A549 (cell line): Measurements from ENCODE around the gene XBP1. TPM values are rescaled to one million over a fixed set of nuclear protein-coding genes. Genes with fewer than 3 reads are reported as not detected.
"Not testable (repeated sequence)": the region's sequence is repeated elsewhere in the genome, so short reads cannot be mapped to it uniquely, and the experiment has no call there.

ENCODE experiments used
- ATAC-seq, 2 experiments: fragments of 200-7000 bp in 1 of 2; fragments of >200 bp in 1 of 2; cut with Nextera tagmentation in 1 of 2; cut with Tn5 transposase in 1 of 2; 3 replicates each; pipeline versions ENCODE4 v1.8.0 to v1.9.1; 2018 to 2020; ENCODE audit warnings: mild to moderate bottlenecking in 1 of 2, moderate library complexity in 1 of 2
- CTCF ChIA-PET: fragments of 300-600 bp; sonication (Branson Sonifier 250); formaldehyde crosslinking; extraction: SDS; loops from one replicate; lab custom pipeline; 2021; ENCODE audit warnings: antibody characterized with exemption, inconsistent platforms; lab: Yijun Ruan, JAX
- POLR2A ChIA-PET: fragments of 350-600 bp; formaldehyde crosslinking; extraction: SDS; loops from one replicate; lab custom pipeline; 2021; ENCODE audit warnings: antibody characterized with exemption, inconsistent platforms; lab: Yijun Ruan, JAX
- DNase-seq, 2 experiments: peaks; one replicate each; pipeline versions ENCODE4 v3.0.0 to v3.0.0-alpha.2; 2011 to 2016; ENCODE audit warnings: low read depth in 1 of 2, low spot score in 1 of 2
- FAIRE-seq: peaks from 2 replicates; lab custom pipeline; 2011; peaks lifted over from hg19 to GRCh38; lab: Jason Lieb, UNC
- H3K27ac ChIP-seq, 2 experiments: fragments of >200 bp; sonication (Bioruptor Twin); formaldehyde crosslinking; 3 replicates each; pipeline ENCODE4 v1.5.1; 2016 to 2017
- H3K4me1 ChIP-seq: fragments of >200 bp; sonication (Bioruptor Twin); formaldehyde crosslinking; 3 replicates; pipeline ENCODE4 v1.6.1; 2016
- H3K4me2 ChIP-seq: fragments of >200 bp; sonication (Bioruptor Twin); formaldehyde crosslinking; 3 replicates; pipeline ENCODE4 v1.6.1; 2016
- H3K4me3 ChIP-seq: fragments of >200 bp; sonication (Bioruptor Twin); formaldehyde crosslinking; 3 replicates; pipeline ENCODE4 v1.5.1; 2016
- H3K9me3 ChIP-seq: fragments of >200 bp; sonication (Bioruptor Twin); formaldehyde crosslinking; 3 replicates; pipeline ENCODE4 v1.6.1; 2016
- BCL3 ChIP-seq: fragments of >200 bp; sonication (Bioruptor Twin); formaldehyde crosslinking; IDR thresholded peaks from 3 replicates; pipeline ENCODE4 v1.6.1; 2016
- CHD4 ChIP-seq: fragments of 200-600 bp; sonication (generic); IDR thresholded peaks from 2 replicates; pipeline ENCODE4 v1.6.1; 2016; ENCODE audit warnings: antibody characterized with exemption, mild to moderate bottlenecking, borderline replicate concordance
- CTCF ChIP-seq: fragments of >200 bp; sonication (Bioruptor Twin); formaldehyde crosslinking; IDR thresholded peaks from 3 replicates; pipeline ENCODE4 v1.5.1; 2016
- EHF ChIP-seq: fragments of 250-450 bp; sonication (Bioruptor Pico); IDR thresholded peaks from 2 replicates; pipeline ENCODE4 v1.5.0; 2020; ENCODE audit warnings: mild to moderate bottlenecking
- EHMT2 ChIP-seq: fragments of 200-600 bp; sonication (generic); IDR thresholded peaks from 2 replicates; pipeline ENCODE4 v1.6.1; 2016; ENCODE audit warnings: antibody characterized with exemption, low read depth, mild to moderate bottlenecking, moderate library complexity
- EP300 ChIP-seq, 2 experiments: fragments of >200 bp; sonication (Bioruptor Twin); formaldehyde crosslinking; IDR thresholded peaks; 2 replicates in 1 of 2; 3 replicates in 1 of 2; pipeline ENCODE4 v1.6.1; 2016 to 2017
- FOSB ChIP-seq: fragments of 250-450 bp; sonication (Bioruptor Pico); IDR thresholded peaks from 2 replicates; pipeline ENCODE4 v1.5.0; 2020; ENCODE audit warnings: mild to moderate bottlenecking, moderate library complexity
- HES2 ChIP-seq: fragments of >200 bp; sonication (Bioruptor Twin); formaldehyde crosslinking; IDR thresholded peaks from 2 replicates; pipeline ENCODE4 v1.6.1; 2016
- HEYL ChIP-seq: fragments of 250-450 bp; sonication (Bioruptor Pico); IDR thresholded peaks from 2 replicates; pipeline ENCODE4 v1.8.0; 2021; ENCODE audit warnings: mild to moderate bottlenecking, moderate library complexity
- HOXB13 ChIP-seq: fragments of 250-450 bp; sonication (Bioruptor Pico); IDR thresholded peaks from 2 replicates; pipeline ENCODE4 v1.5.0; 2020; ENCODE audit warnings: low read depth, mild to moderate bottlenecking, moderate library complexity
- JUN ChIP-seq, 2 experiments: fragments of >200 bp; sonication (Bioruptor Twin); formaldehyde crosslinking; IDR thresholded peaks; 2 replicates in 1 of 2; 3 replicates in 1 of 2; pipeline ENCODE4 v1.6.1; 2016 to 2017
- JUNB ChIP-seq: fragments of >200 bp; sonication (Bioruptor Twin); formaldehyde crosslinking; IDR thresholded peaks from 2 replicates; pipeline ENCODE4 v1.6.1; 2016
- MYC ChIP-seq: IDR thresholded peaks from 2 replicates; pipeline ENCODE4 v1.6.1; 2012; ENCODE audit warnings: mild to moderate bottlenecking, inconsistent platforms, low read length, improper control_type of control experiment, borderline replicate concordance
- PHF8 ChIP-seq: fragments of 200-600 bp; sonication (generic); IDR thresholded peaks from 2 replicates; pipeline ENCODE4 v1.6.1; 2016; ENCODE audit warnings: low read depth, mild to moderate bottlenecking, antibody characterized with exemption, moderate library complexity, borderline replicate concordance
- POLR2AphosphoS2 ChIP-seq: conservative IDR thresholded peaks from 2 replicates; pipeline ENCODE4 v1.6.1; 2012; ENCODE audit warnings: low read length, improper control_type of control experiment, inconsistent platforms
- RNF2 ChIP-seq: fragments of 200-600 bp; sonication (generic); IDR thresholded peaks from 2 replicates; pipeline ENCODE4 v1.6.1; 2016; ENCODE audit warnings: low read depth, mild to moderate bottlenecking, antibody characterized with exemption, moderate library complexity, borderline replicate concordance
- ZNF302 ChIP-seq: fragments of 250-450 bp; sonication (Bioruptor Pico); IDR thresholded peaks from 2 replicates; pipeline ENCODE4 v1.9.0; 2021; ENCODE audit warnings: inconsistent platforms, mild to moderate bottlenecking, moderate library complexity
- WGBS: methylation state at CpG from one replicate; pipeline ENCODE4 v1.1.6; 2017; ENCODE audit errors: missing lambda C conversion rate; 5-methylcytosine and 5-hydroxymethylcytosine counted together
- polyA plus RNA-seq, 4 experiments: library from polyadenylated mRNA; depleted of rRNA in 3 of 4; stranded (reverse); fragments of >200 nt; fragmentation: RNase III in 1 of 4; extraction: RNeasy Plus Mini Kit Qiagen cat#74134 plus additional on column Dnase treatment in 1 of 4; gene quantifications; 2 replicates in 3 of 4; 3 replicates in 1 of 4; pipeline ENCODE4 v1.2.3, GENCODE V29; 2011 to 2017
- small RNA-seq, 6 experiments: library from RNA; depleted of rRNA; stranded (forward); fragments of <200 nt; gene quantifications; one replicate each; pipeline ENCODE3, GENCODE V24; 2012

XBP1 gene
- polyA plus RNA-seq, 2 of the 4 experiments (the other 2 are of a cell fraction), result 34.1 to 172 TPM

GRCh38 chr22:28759861-28760560 is 40.4 kb downstream of the XBP1 start:
- no peak overlapping the region for H3K4me3 ChIP-seq
- H3K9me3 ChIP-seq, result no peaks in the 10 kb centered on the region
- ChIA-PET POLR2A (no interaction called here), CTCF (no interaction called here)
- FAIRE-seq (no peak), DNase-seq (peak in 1 of 2 experiments; percentile 18), ATAC-seq (no peak)
- no peak for TF ChIP-seq RNF2
- TF ChIP-seq HOXB13 (CRISPR knock-in tag), result no peak
- TF ChIP-seq EHMT2, result no peak
- TF ChIP-seq EP300 (IDR thresholded peaks at IDR 0.05), result 0 out of 5 replicates have a peak, but pooled peaks of 1 of the 2 experiments have one; percentile 34
- 0 out of 5 replicates have a peak, but pooled peaks of 1 of the 2 experiments have one; percentile 15 for TF ChIP-seq JUN (IDR thresholded peaks at IDR 0.05)
- peak overlapping the region in 1 of 2 experiments; percentile 45; a peak in 3 of 6 replicates for H3K27ac ChIP-seq
- peaks cover 5% of the 10 kb centered on the region; the same call in 1 of the 3 replicates for H3K4me1 ChIP-seq
- WGBS, result 41% methylated on average over 3 of the region's 3 CpGs
- H3K4me2 ChIP-seq, result peak overlapping the region; percentile 30; the same call in 1 of the 3 replicates

GRCh38 chr22:28754512-28754911 is 45.9 kb downstream of the XBP1 start:
- H3K27ac ChIP-seq, FAIRE-seq, ATAC-seq, POLR2A ChIA-PET, H3K4me2 ChIP-seq, H3K4me1 ChIP-seq, H3K9me3 ChIP-seq, H3K4me3 ChIP-seq, CTCF ChIA-PET, DNase-seq: not testable (repeated sequence)
- 95% methylated on average over 3 of the region's 3 CpGs for WGBS

GRCh38 chr22:28750471-28750881 is 49.9 kb downstream of the XBP1 start:
- no peak for ATAC-seq
- DNase-seq, result no peak
- WGBS, result 89% methylated on average over 6 of the region's 6 CpGs
- Histone ChIP-seq H3K4me2 (no peak overlapping the region), H3K4me3 (no peak overlapping the region), H3K9me3 (no peaks in the 10 kb centered on the region), H3K4me1 (no peaks in the 10 kb centered on the region), H3K27ac (no peak overlapping the region)
- no peak for FAIRE-seq
- CTCF ChIA-PET, result no interaction called here
- POLR2A ChIA-PET, result no interaction called here
- TF ChIP-seq FOSB (no peak), CHD4 (no peak), ZNF302 (CRISPR knock-in tag) (no peak), PHF8 (no peak), MYC (no peak), BCL3 (no peak), POLR2AphosphoS2 (no peak), HOXB13 (CRISPR knock-in tag) (no peak), HES2 (no peak), CTCF (no peak), EHF (CRISPR knock-in tag) (no peak), HEYL (CRISPR knock-in tag) (no peak), JUNB (no peak), JUN (IDR thresholded peaks at IDR 0.05) (no peak)

Small RNA genes within 50 kb of the gene (small RNA-seq; reads per million reads assigned to genes)
- gene Z93930.1, result 0 reads per million in 6 experiments

Other genes starting within 250 kb of the XBP1 start
- 3.8 and 5.9 TPM in 2 replicates for gene TTC28, start 120.7 kb downstream of the XBP1 start, polyA plus RNA-seq (2011; rRNA removed)
- 2.6 to 3.0 TPM (median 2.6 TPM) in 3 replicates for gene TTC28, start 120.7 kb downstream of the XBP1 start, polyA plus RNA-seq (2017; fragmentation: RNase III; extraction: RNeasy Plus Mini Kit Qiagen cat#74134 plus additional on column Dnase treatment)
- 26.1 and 29.6 TPM in 2 replicates for gene CHEK2, start 58.7 kb downstream of the XBP1 start, polyA plus RNA-seq (2011; rRNA removed)
- 12.2 to 14.7 TPM (median 13.0 TPM) in 3 replicates for gene CHEK2, start 58.7 kb downstream of the XBP1 start, polyA plus RNA-seq (2017; fragmentation: RNase III; extraction: RNeasy Plus Mini Kit Qiagen cat#74134 plus additional on column Dnase treatment)
- 20.2 and 22.4 TPM in 2 replicates for gene HSCB, start 58.5 kb downstream of the XBP1 start, polyA plus RNA-seq (2011; rRNA removed)
- gene HSCB, start 58.5 kb downstream of the XBP1 start, polyA plus RNA-seq (2017; fragmentation: RNase III; extraction: RNeasy Plus Mini Kit Qiagen cat#74134 plus additional on column Dnase treatment), result 14.3 to 17.5 TPM (median 17.2 TPM) in 3 replicates
- 15.7 and 24.1 TPM in 2 replicates for gene CCDC117, start 27.9 kb downstream of the XBP1 start, polyA plus RNA-seq (2011; rRNA removed)
- gene CCDC117, start 27.9 kb downstream of the XBP1 start, polyA plus RNA-seq (2017; fragmentation: RNase III; extraction: RNeasy Plus Mini Kit Qiagen cat#74134 plus additional on column Dnase treatment), result 10.1 to 12.2 TPM (median 11.0 TPM) in 3 replicates
- 4.6 and 5.5 TPM in 2 replicates for gene ZNRF3, start 83.0 kb upstream of the XBP1 start, polyA plus RNA-seq (2011; rRNA removed)
- gene ZNRF3, start 83.0 kb upstream of the XBP1 start, polyA plus RNA-seq (2017; fragmentation: RNase III; extraction: RNeasy Plus Mini Kit Qiagen cat#74134 plus additional on column Dnase treatment), result 5.5 to 6.9 TPM (median 6.0 TPM) in 3 replicates